Subcutaneous preadipocyte (primary cell): ENCODE data around the gene ING4. TPM values are rescaled to one million over a fixed set of nuclear protein-coding genes. Genes with fewer than 3 reads are reported as not detected.

ENCODE experiments used
- small RNA-seq: library from RNA; depleted of rRNA; stranded (forward); fragments of <200 nt; gene quantifications from one replicate; pipeline ENCODE3, GENCODE V24; 2012
- total RNA-seq: library from RNA; depleted of rRNA; stranded (reverse); fragments of >200 nt; gene quantifications from 2 replicates; pipeline ENCODE4 v1.2.3, GENCODE V29; 2012

Gene ING4
- 13.5 and 21.7 TPM in 2 replicates for total RNA-seq

GRCh38 chr12:6662906-6663742 lies at the start of gene ING4:
TSS of gene ING4 (minus strand) at chr12:6663119. CDS start at chr12:6663101, 18 bp downstream.

GRCh38 chr12:6700646-6701051 lies 37.7 kb upstream of the ING4 start, which contains the start of gene PIANP:
TSS of gene PIANP (minus strand) at chr12:6700815. CDS start at chr12:6698061, 2,754 bp downstream.

GRCh38 chr12:6688999-6689882 lies 26.3 kb upstream of the ING4 start, which contains the start of gene ZNF384:
TSS of gene ZNF384 (minus strand) at chr12:6689375. CDS start at chr12:6679520, 9,855 bp downstream.

GRCh38 chr12:6647083-6647604 lies 15.8 kb downstream of the ING4 start, which contains the start of gene ACRBP:
TSS of gene ACRBP (minus strand) at chr12:6647432. CDS start at chr12:6647366, 66 bp downstream.

GRCh38 chr12:6635856-6636531 lies 26.9 kb downstream of the ING4 start, which contains the start of gene LPAR5:
TSS of gene LPAR5 (minus strand) at chr12:6635959. CDS start at chr12:6621248, 14,711 bp downstream.

Small RNAs within 50 kb of the gene (small RNA-seq; reads per million reads assigned to genes)
- gene RNU6-781P, result not detected

Other genes with a start within 250 kb of the ING4 start
- not detected in 2 replicates for gene CD27, start 218.2 kb downstream of the ING4 start, total RNA-seq
- 3.9 and 6.2 TPM in 2 replicates for gene TAPBPL, start 211.1 kb downstream of the ING4 start, total RNA-seq
- gene VAMP1, start 192.4 kb downstream of the ING4 start, total RNA-seq, result 3.9 and 9.2 TPM in 2 replicates
- gene MRPL51, start 169.9 kb downstream of the ING4 start, total RNA-seq, result 75.3 and 87.5 TPM in 2 replicates
- 70.9 and 92.9 TPM in 2 replicates for gene NCAPD2, start 169.0 kb downstream of the ING4 start, total RNA-seq
- 8,341 and 11,860 TPM in 2 replicates for gene GAPDH, start 128.6 kb downstream of the ING4 start, total RNA-seq
- 11.0 and 14.5 TPM in 2 replicates for gene IFFO1, start 107.1 kb downstream of the ING4 start, total RNA-seq
- 22.4 and 33.8 TPM in 2 replicates for gene NOP2, start 94.8 kb downstream of the ING4 start, total RNA-seq
- gene CHD4, start 55.7 kb downstream of the ING4 start, total RNA-seq, result 165 and 208 TPM in 2 replicates
- not detected in 2 replicates for gene LPAR5, start 27.2 kb downstream of the ING4 start, total RNA-seq
- gene ACRBP, start 15.7 kb downstream of the ING4 start, total RNA-seq, result 0.78 and 1.1 TPM in 2 replicates
- gene ZNF384, start 26.3 kb upstream of the ING4 start, total RNA-seq, result 16.9 and 17.8 TPM in 2 replicates
- gene PIANP, start 37.7 kb upstream of the ING4 start, total RNA-seq, result under 0.01 TPM in 1 of 2 replicates, not detected in the other
- 97.4 TPM in 2 replicates for gene COPS7A, start 60.9 kb upstream of the ING4 start, total RNA-seq
- gene MLF2, start 90.0 kb upstream of the ING4 start, total RNA-seq, result 133 and 141 TPM in 2 replicates
- 62.9 and 72.0 TPM in 2 replicates for gene PTMS, start 103.2 kb upstream of the ING4 start, total RNA-seq
- gene LAG3, start 109.4 kb upstream of the ING4 start, total RNA-seq, result not detected in 2 replicates
- under 0.01 and 0.73 TPM in 2 replicates for gene CD4, start 126.4 kb upstream of the ING4 start, total RNA-seq
- 0.73 and 1.2 TPM in 2 replicates for gene GPR162, start 158.7 kb upstream of the ING4 start, total RNA-seq
- gene P3H3, start 165.3 kb upstream of the ING4 start, total RNA-seq, result 44.1 and 49.3 TPM in 2 replicates
- gene GNB3, start 177.8 kb upstream of the ING4 start, total RNA-seq, result 1.1 and 2.2 TPM in 2 replicates
- 29.4 and 36.4 TPM in 2 replicates for gene CDCA3, start 188.2 kb upstream of the ING4 start, total RNA-seq
- 86.7 and 96.4 TPM in 2 replicates for gene USP5, start 189.0 kb upstream of the ING4 start, total RNA-seq
- 941 and 1,349 TPM in 2 replicates for gene TPI1, start 204.4 kb upstream of the ING4 start, total RNA-seq
- 4.0 and 4.9 TPM in 2 replicates for gene SPSB2, start 210.2 kb upstream of the ING4 start, total RNA-seq
- gene LRRC23, start 241.7 kb upstream of the ING4 start, total RNA-seq, result 5.1 TPM in 2 replicates